ENCODE results near the gene ERP27.

ERP27 gene

GRCh38 chr12:14963520-14963919, 25.2 kb upstream of the ERP27 start:
- DNase-seq, result no peak
- TF ChIP-seq CTCF (IDR thresholded peaks at IDR 0.05), result no peak
- H3K9me3 Mint-ChIP-seq, result no peaks in the 10 kb centered on the region
- no peaks in the 10 kb centered on the region for H3K4me1 Mint-ChIP-seq
- no peaks in the 10 kb centered on the region for H3K36me3 Mint-ChIP-seq (ENCODE audit: low read depth)
- H3K27me3 Mint-ChIP-seq (ENCODE audit: low read depth, poor library complexity), result peaks cover 20% of the 10 kb centered on the region
- no peak overlapping the region for H3K4me3 Mint-ChIP-seq
- no peak overlapping the region for H3K27ac Mint-ChIP-seq

GRCh38 chr12:14962797-14963196, 24.5 kb upstream of the ERP27 start:
- Mint-ChIP-seq H3K27ac (no peak overlapping the region), H3K27me3 (ENCODE audit: low read depth, poor library complexity) (peaks cover 19% of the 10 kb centered on the region), H3K4me3 (no peak overlapping the region), H3K4me1 (peaks cover under 1% of the 10 kb centered on the region), H3K36me3 (ENCODE audit: low read depth) (no peaks in the 10 kb centered on the region), H3K9me3 (no peaks in the 10 kb centered on the region)
- no peak for DNase-seq
- no peak for TF ChIP-seq CTCF (IDR thresholded peaks at IDR 0.05)

- Mint-ChIP-seq H3K9me3 (no peaks in the 10 kb centered on the region), H3K27me3 (ENCODE audit: low read depth, poor library complexity) (peaks cover 16% of the 10 kb centered on the region), H3K4me3 (no peak overlapping the region), H3K4me1 (peaks cover 5% of the 10 kb centered on the region), H3K27ac (no peak overlapping the region), H3K36me3 (ENCODE audit: low read depth) (no peaks in the 10 kb centered on the region)
- no peak for DNase-seq
- no peak for TF ChIP-seq CTCF (IDR thresholded peaks at IDR 0.05)
These were observed 23.8 kb upstream of the ERP27 start for GRCh38 chr12:14962153-14962539.

GRCh38 chr12:14961466-14962152, 23.3 kb upstream of the ERP27 start, which contains the start of gene ARHGDIB:
TSS of gene ARHGDIB (minus strand) at chr12:14961601. CDS start at chr12:14950712, 10,889 bp downstream.
- H3K27ac Mint-ChIP-seq, result no peak within 1 kb of the TSS
- TF ChIP-seq CTCF (IDR thresholded peaks at IDR 0.05), result no peak
- DNase-seq, result no peak
- H3K4me1 Mint-ChIP-seq, result peaks cover 5% of the 10 kb centered on the region
- no peak within 1 kb of the TSS for H3K4me3 Mint-ChIP-seq
- no peaks in the 10 kb centered on the region for H3K36me3 Mint-ChIP-seq (ENCODE audit: low read depth)
- peaks cover 16% of the 10 kb centered on the region for H3K27me3 Mint-ChIP-seq (ENCODE audit: low read depth, poor library complexity)
- no peaks in the 10 kb centered on the region for H3K9me3 Mint-ChIP-seq

- Mint-ChIP-seq H3K27ac (no peak overlapping the region), H3K9me3 (no peaks in the 10 kb centered on the region), H3K36me3 (ENCODE audit: low read depth) (no peaks in the 10 kb centered on the region), H3K27me3 (ENCODE audit: low read depth, poor library complexity) (peaks cover 13% of the 10 kb centered on the region), H3K4me3 (no peak overlapping the region), H3K4me1 (peaks cover 5% of the 10 kb centered on the region)
- TF ChIP-seq CTCF (IDR thresholded peaks at IDR 0.05), result no peak
- DNase-seq, result no peak
These were observed 22.5 kb upstream of the ERP27 start for GRCh38 chr12:14960548-14961465.

Measured in nephron progenitor cell (in vitro differentiated cells).